Endodermal cell (in vitro differentiated cells): Measurements from ENCODE around the gene MYOM1. TPM values are rescaled to one million over a fixed set of nuclear protein-coding genes. Genes with fewer than 3 reads are reported as not detected.
"Not testable (repeated sequence)": the region's sequence is repeated elsewhere in the genome, so short reads cannot be mapped to it uniquely, and the experiment has no call there.

ENCODE experiments used
- DNase-seq: peaks from one replicate; pipeline ENCODE4 v3.0.0-alpha.2; 2017
- H3K27ac ChIP-seq: 2 replicates; pipeline ENCODE4 v1.5.1; 2013; ENCODE audit warnings: mild to moderate bottlenecking, low read depth, low read length, moderate library complexity
- H3K27me3 ChIP-seq: 2 replicates; pipeline ENCODE4 v1.6.1; 2013; ENCODE audit warnings: mild to moderate bottlenecking, low read length, moderate library complexity; ENCODE audit not compliant: insufficient read depth, control insufficient read depth, poor library complexity, severe bottlenecking
- H3K36me3 ChIP-seq: 2 replicates; pipeline ENCODE4 v1.7.0; 2013; ENCODE audit warnings: mild to moderate bottlenecking, low read length, moderate library complexity; ENCODE audit not compliant: control insufficient read depth, insufficient read depth
- H3K4me1 ChIP-seq: one replicate; pipeline ENCODE4 v1.7.0; 2013; ENCODE audit warnings: low read length; ENCODE audit not compliant: control insufficient read depth, insufficient read depth
- H3K4me3 ChIP-seq: 2 replicates; pipeline ENCODE4 v1.5.1; 2013; ENCODE audit warnings: mild to moderate bottlenecking, low read length, moderate library complexity
- H3K9ac ChIP-seq: 2 replicates; pipeline ENCODE4 v1.6.1; 2013; ENCODE audit warnings: mild to moderate bottlenecking, low read length, moderate library complexity; ENCODE audit not compliant: poor library complexity, severe bottlenecking; ENCODE audit errors: extremely low read depth
- H3K9me3 ChIP-seq: 2 replicates; pipeline ENCODE4 v1.6.1; 2013; ENCODE audit warnings: mild to moderate bottlenecking, low read length, moderate library complexity; ENCODE audit not compliant: control insufficient read depth
- H3K27ac Mint-ChIP-seq: 2 replicates; pipeline ENCODE4 v1.8.0; 2020; ENCODE audit warnings: mixed read lengths
- H3K27me3 Mint-ChIP-seq: 2 replicates; pipeline ENCODE4 v1.8.0; 2021; ENCODE audit warnings: mild to moderate bottlenecking, mixed read lengths; ENCODE audit not compliant: insufficient read depth
- H3K36me3 Mint-ChIP-seq: 2 replicates; pipeline ENCODE4 v1.8.0; 2020; ENCODE audit warnings: low read depth, mixed read lengths
- H3K4me1 Mint-ChIP-seq: 2 replicates; pipeline ENCODE4 v1.8.0; 2020; ENCODE audit warnings: mixed read lengths
- H3K4me3 Mint-ChIP-seq: 2 replicates; pipeline ENCODE4 v1.8.0; 2020; ENCODE audit warnings: mild to moderate bottlenecking, moderate library complexity, mixed read lengths
- H3K9me3 Mint-ChIP-seq: 2 replicates; pipeline ENCODE4 v1.8.0; 2020; ENCODE audit warnings: mild to moderate bottlenecking, mixed read lengths
- WGBS, 2 experiments: methylation state at CpG; one replicate each; pipeline versions ENCODE4 v1.1.5 to v1.1.7; 2013; ENCODE audit warnings: missing lambda C conversion rate in 2 of 2, mixed read lengths in 1 of 2; ENCODE audit not compliant: insufficient coverage in 1 of 2, insufficient read length in 1 of 2; 5-methylcytosine and 5-hydroxymethylcytosine counted together
- total RNA-seq, 2 donors: library from RNA; stranded (reverse); fragmentation: NEBNext Ultra II Directional in 1 of 2; extraction: Animal tissue kit (Norgen Biotek cat#: 25700) in 1 of 2; gene quantifications; 2 replicates in 1 of 2; 3 replicates in 1 of 2; pipeline ENCODE4 v1.2.1, GENCODE V29; 2021
- TF ChIP-seq, protein P1 (sequence below): fragments of 200-600 bp; sonication (generic); conservative IDR thresholded peaks from 2 replicates; pipeline ENCODE4 v1.5.0; 2021; ENCODE audit warnings: antibody characterized with exemption, mild to moderate bottlenecking

The MYOM1 gene
- total RNA-seq, 2 donors from 2014 or later = 0.49 to 0.88 TPM

DNA sequence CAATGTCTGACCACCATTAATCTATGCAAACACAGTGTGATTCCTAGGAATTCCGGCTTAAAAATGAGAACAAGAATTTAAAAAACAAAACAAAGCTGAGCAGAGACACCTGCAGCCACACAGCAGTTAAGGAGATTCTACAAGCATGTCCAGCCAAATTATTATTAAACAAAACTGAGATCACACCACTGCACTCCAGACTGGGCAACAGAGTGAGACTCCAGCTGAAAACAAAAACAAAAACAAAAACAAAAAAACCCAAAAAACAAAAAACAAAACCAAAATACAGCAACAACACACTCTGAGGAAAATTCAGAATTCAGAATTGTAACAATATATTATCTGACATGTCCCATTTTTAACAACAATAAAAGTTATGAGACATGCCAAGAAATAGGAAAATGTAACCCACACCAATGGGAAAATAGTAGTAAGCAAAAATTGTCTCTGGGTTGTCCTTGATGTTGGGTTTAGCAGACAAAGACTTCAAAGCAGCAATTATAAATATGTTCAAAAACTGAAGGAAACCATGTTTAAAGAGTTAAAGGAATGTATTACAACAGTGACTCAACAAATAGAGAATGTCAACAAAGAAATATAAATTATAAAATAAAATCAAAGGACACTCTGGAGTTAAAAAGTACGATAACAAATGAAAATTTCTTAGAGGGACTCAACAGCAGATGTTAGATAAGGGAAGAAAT is 19.7 kb downstream of the MYOM1 start:
- TF ChIP-seq, protein P1, sequence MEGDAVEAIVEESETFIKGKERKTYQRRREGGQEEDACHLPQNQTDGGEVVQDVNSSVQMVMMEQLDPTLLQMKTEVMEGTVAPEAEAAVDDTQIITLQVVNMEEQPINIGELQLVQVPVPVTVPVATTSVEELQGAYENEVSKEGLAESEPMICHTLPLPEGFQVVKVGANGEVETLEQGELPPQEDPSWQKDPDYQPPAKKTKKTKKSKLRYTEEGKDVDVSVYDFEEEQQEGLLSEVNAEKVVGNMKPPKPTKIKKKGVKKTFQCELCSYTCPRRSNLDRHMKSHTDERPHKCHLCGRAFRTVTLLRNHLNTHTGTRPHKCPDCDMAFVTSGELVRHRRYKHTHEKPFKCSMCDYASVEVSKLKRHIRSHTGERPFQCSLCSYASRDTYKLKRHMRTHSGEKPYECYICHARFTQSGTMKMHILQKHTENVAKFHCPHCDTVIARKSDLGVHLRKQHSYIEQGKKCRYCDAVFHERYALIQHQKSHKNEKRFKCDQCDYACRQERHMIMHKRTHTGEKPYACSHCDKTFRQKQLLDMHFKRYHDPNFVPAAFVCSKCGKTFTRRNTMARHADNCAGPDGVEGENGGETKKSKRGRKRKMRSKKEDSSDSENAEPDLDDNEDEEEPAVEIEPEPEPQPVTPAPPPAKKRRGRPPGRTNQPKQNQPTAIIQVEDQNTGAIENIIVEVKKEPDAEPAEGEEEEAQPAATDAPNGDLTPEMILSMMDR = no peak
- H3K36me3 ChIP-seq = no peaks in the 10 kb centered on the region
- H3K9me3 ChIP-seq = peaks cover 9% of the 10 kb centered on the region
- DNase-seq = no peak
- no peak overlapping the region for H3K27ac ChIP-seq
- H3K36me3 Mint-ChIP-seq = no peaks in the 10 kb centered on the region
- H3K4me3 ChIP-seq = no peak overlapping the region
- H3K27me3 Mint-ChIP-seq = no peaks in the 10 kb centered on the region
- 93% methylated on average over 2 of the region's 2 CpGs; no CpG with 5 or more reads in 1 of the 2 experiments for WGBS, 2 experiments
- H3K27me3 ChIP-seq = no peaks in the 10 kb centered on the region
- H3K9me3 Mint-ChIP-seq = peaks cover 10% of the 10 kb centered on the region
- no peaks in the 10 kb centered on the region for H3K4me1 Mint-ChIP-seq
- no peak overlapping the region for H3K4me3 Mint-ChIP-seq
- H3K4me1 ChIP-seq = no peaks in the 10 kb centered on the region
- no peak overlapping the region for H3K9ac ChIP-seq
- H3K27ac Mint-ChIP-seq = no peak overlapping the region

- not testable (repeated sequence) for H3K4me1 Mint-ChIP-seq, H3K27me3 Mint-ChIP-seq
Measured at GRCh38 chr18:3198260-3198860, 21.4 kb downstream of the MYOM1 start.

GRCh38 chr18:3194947-3195612 is 24.7 kb downstream of the MYOM1 start:
- Mint-ChIP-seq H3K4me1 (no peaks in the 10 kb centered on the region), H3K27me3 (no peaks in the 10 kb centered on the region), H3K4me3 (no peak overlapping the region), H3K36me3 (no peaks in the 10 kb centered on the region), H3K9me3 (no peaks in the 10 kb centered on the region), H3K27ac (no peak overlapping the region)
- Histone ChIP-seq H3K9ac (no peak overlapping the region), H3K36me3 (no peaks in the 10 kb centered on the region), H3K27ac (no peak overlapping the region), H3K4me1 (no peaks in the 10 kb centered on the region), H3K9me3 (no peaks in the 10 kb centered on the region), H3K4me3 (no peak overlapping the region), H3K27me3 (no peaks in the 10 kb centered on the region)
- DNase-seq = no peak
- TF ChIP-seq, protein P1 = no peak
- WGBS, 2 experiments = 82 to 88% methylated on average over 3 to 6 of the region's 6 CpGs

More at GRCh38 chr18:3198260-3198860, 21.4 kb downstream of the MYOM1 start:
- H3K9ac ChIP-seq, H3K36me3 ChIP-seq, H3K4me1 ChIP-seq, H3K4me3 Mint-ChIP-seq, H3K27ac Mint-ChIP-seq, H3K27me3 ChIP-seq, H3K36me3 Mint-ChIP-seq, H3K9me3 Mint-ChIP-seq, DNase-seq, H3K27ac ChIP-seq, H3K4me3 ChIP-seq, H3K9me3 ChIP-seq: not testable (repeated sequence)
- WGBS, 2 experiments = 93 to 97% methylated on average over 7 to 11 of the region's 11 CpGs
